Gastroesophageal sphincter (tissue), 3 donors: ENCODE measurements around the gene KAZN.

Source experiments
- EP300 ChIP-seq: sonication (generic); formaldehyde crosslinking; IDR thresholded peaks from one replicate; pipeline ENCODE4 v1.6.1; 2017; ENCODE audit warnings: antibody characterized with exemption, mild to moderate bottlenecking
- POLR2A ChIP-seq, 2 donors: fragments of 450-650 bp; IDR thresholded peaks; one replicate each; pipeline ENCODE4 v1.6.1; 2017; ENCODE audit warnings: antibody characterized with exemption in 2 of 2, mild to moderate bottlenecking in 2 of 2, moderate library complexity in 1 of 2
- POLR2AphosphoS5 ChIP-seq: sonication (generic); formaldehyde crosslinking; IDR thresholded peaks from one replicate; pipeline ENCODE4 v1.6.1; 2017; ENCODE audit warnings: antibody characterized with exemption
- TF ChIP-seq, protein P1 (sequence below), 4 experiments: fragments of 200-600 bp in 2 of 4; fragments of 450-650 bp in 2 of 4; sonication (generic) in 1 of 4; IDR thresholded peaks; one replicate each; pipeline ENCODE4 v1.5.1; 2017 to 2019; ENCODE audit warnings: antibody characterized with exemption in 4 of 4, mild to moderate bottlenecking in 2 of 4, moderate library complexity in 2 of 4

GRCh38 chr1:15113146-15113545 lies 514.7 kb downstream of the KAZN start:
- TF ChIP-seq POLR2AphosphoS5 (no peak), EP300 (no peak), POLR2A (IDR thresholded peaks at IDR 0.05) (no peak)
- TF ChIP-seq, protein P1, sequence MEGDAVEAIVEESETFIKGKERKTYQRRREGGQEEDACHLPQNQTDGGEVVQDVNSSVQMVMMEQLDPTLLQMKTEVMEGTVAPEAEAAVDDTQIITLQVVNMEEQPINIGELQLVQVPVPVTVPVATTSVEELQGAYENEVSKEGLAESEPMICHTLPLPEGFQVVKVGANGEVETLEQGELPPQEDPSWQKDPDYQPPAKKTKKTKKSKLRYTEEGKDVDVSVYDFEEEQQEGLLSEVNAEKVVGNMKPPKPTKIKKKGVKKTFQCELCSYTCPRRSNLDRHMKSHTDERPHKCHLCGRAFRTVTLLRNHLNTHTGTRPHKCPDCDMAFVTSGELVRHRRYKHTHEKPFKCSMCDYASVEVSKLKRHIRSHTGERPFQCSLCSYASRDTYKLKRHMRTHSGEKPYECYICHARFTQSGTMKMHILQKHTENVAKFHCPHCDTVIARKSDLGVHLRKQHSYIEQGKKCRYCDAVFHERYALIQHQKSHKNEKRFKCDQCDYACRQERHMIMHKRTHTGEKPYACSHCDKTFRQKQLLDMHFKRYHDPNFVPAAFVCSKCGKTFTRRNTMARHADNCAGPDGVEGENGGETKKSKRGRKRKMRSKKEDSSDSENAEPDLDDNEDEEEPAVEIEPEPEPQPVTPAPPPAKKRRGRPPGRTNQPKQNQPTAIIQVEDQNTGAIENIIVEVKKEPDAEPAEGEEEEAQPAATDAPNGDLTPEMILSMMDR (IDR thresholded peaks at IDR 0.05), result no peak
